Measurements from ENCODE around the gene KIF13A. TPM values are rescaled to one million over a fixed set of nuclear protein-coding genes. Genes with fewer than 3 reads are reported as not detected.
A peak's percentile ranks its signal among the peaks of the same experiment; 100 is the strongest.

KIF13A gene
- total and polyA plus RNA-seq, 2 donors (not counting 3 experiments of a cell fraction or from before 2014, with no cell fraction given): 24.9 to 65.8 TPM

- FAIRE-seq (peak; percentile 92), DNase-seq (ENCODE audit: low read depth, low spot score) (peak; percentile 98)
- peak overlapping the region; percentile 67 for H3K9ac ChIP-seq (replicated peaks; ENCODE audit: extremely low read depth, insufficient read depth, low read length)
- intact Hi-C loops (cut with micrococcal nuclease): loop anchor here (1.0 to 2.0 kb wide), 5 partner anchors 16 to 292 kb away; partner anchors contain the start of gene NHLRC1
- H3K27ac ChIP-seq (ENCODE audit: insufficient read depth, low read depth, low read length): peak overlapping the region; percentile 96
- no peaks in the 10 kb centered on the region for H3K27me3 ChIP-seq (ENCODE audit: control insufficient read depth in 2 of 2, insufficient read depth in 2 of 2, low read length in 2 of 2)
- POLR2A ChIA-PET: interaction anchor here (1.0 kb wide), 1 partner anchor 17 kb away, joined by 3 read pairs; no protein-coding TSS in a partner anchor
- H3K9me1 ChIP-seq (replicated peaks; ENCODE audit: control insufficient read depth, extremely low read depth, insufficient read depth, low read length): no peaks in the 10 kb centered on the region
- CTCF ChIA-PET: interaction anchor here (1.1 to 1.3 kb wide), 2 partner anchors 15 to 53 kb away, joined by 3 to 6 read pairs; no protein-coding TSS in a partner anchor
- BruUV-seq (replicated peaks): no TSS peak
- no peaks in the 10 kb centered on the region for H3K9me3 ChIP-seq (replicated peaks; ENCODE audit: control insufficient read depth, insufficient read depth, low read length)
- H4K20me1 ChIP-seq (replicated peaks; ENCODE audit: control insufficient read depth, extremely low read depth, insufficient read depth, low read length): no peaks in the 10 kb centered on the region
- no peak overlapping the region for H3K4me3 ChIP-seq (replicated peaks in 1 of 3; ENCODE audit: insufficient read depth in 1 of 3, low read depth in 1 of 3, low read length in 3 of 3)
- H3K4me1 ChIP-seq (ENCODE audit: control insufficient read depth, extremely low read depth, insufficient read depth, low read length): peaks cover 23% of the 10 kb centered on the region
- TF ChIP-seq MYC (IDR thresholded peaks at IDR 0.05; ENCODE audit: low read depth, low read length) (peak; percentile 50), POLR2AphosphoS5 (IDR thresholded peaks at IDR 0.05; ENCODE audit: insufficient read depth, low read depth, low read length) (peak; percentile 76), JUN (IDR thresholded peaks at IDR 0.05; ENCODE audit: borderline replicate concordance, insufficient read depth, insufficient read length, low read depth) (peak; percentile 97), EZH2 (IDR thresholded peaks at IDR 0.05; ENCODE audit: borderline replicate concordance, low read depth, low read length, severe bottlenecking) (no peak), CTCF (IDR thresholded peaks at IDR 0.05; ENCODE audit: extremely low read depth in 1 of 2, insufficient read depth in 1 of 2, low read depth in 1 of 2, low read length in 2 of 2) (peak in 1 of 2 donors; percentile 7), FOS (IDR thresholded peaks at IDR 0.05; ENCODE audit: borderline replicate concordance, insufficient read depth, low read length) (peak; percentile 59), GATA2 (IDR thresholded peaks at IDR 0.05; ENCODE audit: insufficient read depth, insufficient read length, low read depth, low read length) (peak; percentile 34), POLR2A (IDR thresholded peaks at IDR 0.05; ENCODE audit: low read depth, low read length) (peak; percentile 49), MAX (IDR thresholded peaks at IDR 0.05; ENCODE audit: insufficient read depth, insufficient read length) (peak; percentile 26)
- H3K79me2 ChIP-seq (ENCODE audit: control insufficient read depth, insufficient read depth, low read length): no peaks in the 10 kb centered on the region
- dilution Hi-C loops (cut with MboI; ENCODE audit: extremely low pct_ligation_motif_present, low sequenced_read_pairs): no loop called here
- H3K36me3 ChIP-seq (ENCODE audit: control insufficient read depth in 2 of 2, extremely low read depth in 1 of 2, insufficient read depth in 2 of 2, low read length in 2 of 2): peaks cover 0 to 2% of the 10 kb centered on the region in 2 experiments
- H2AFZ ChIP-seq (ENCODE audit: low read depth, low read length): no peak overlapping the region
- peak overlapping the region; percentile 23 for H3K4me2 ChIP-seq (ENCODE audit: insufficient read depth, low read length)
Observed at GRCh38 chr6:17831135-17831534, 156.3 kb downstream of the KIF13A start.

Measured in endothelial cell of umbilical vein (primary cell).